HG03103 (cell line): ENCODE results near the gene TBX4.

Source experiments
- ATAC-seq: cut with Tn5 transposase; IDR thresholded peaks from one replicate; pipeline ENCODE4 v1.9.1; 2021; ENCODE audit warnings: low read depth; ENCODE audit not compliant: unreplicated experiment

TBX4 gene

GRCh38 chr17:61464130-61464842 lies 12.1 kb downstream of the TBX4 start:
- no peak for ATAC-seq

- ATAC-seq = no peak
These were observed 12.6 kb downstream of the TBX4 start for GRCh38 chr17:61464843-61465180.

- ATAC-seq = no peak
These were observed 13.5 kb downstream of the TBX4 start for GRCh38 chr17:61465550-61466237.

GRCh38 chr17:61466246-61466645 lies 14.0 kb downstream of the TBX4 start:
- no peak for ATAC-seq

GRCh38 chr17:61467416-61468262 lies 15.4 kb downstream of the TBX4 start:
- ATAC-seq = no peak

- no peak for ATAC-seq
These were observed 16.2 kb downstream of the TBX4 start for GRCh38 chr17:61468263-61468907.

GRCh38 chr17:61469474-61469873 lies 17.3 kb downstream of the TBX4 start:
- no peak for ATAC-seq

- no peak for ATAC-seq
These were observed 17.7 kb downstream of the TBX4 start for GRCh38 chr17:61469949-61470348.

GRCh38 chr17:61470530-61471136 lies 18.4 kb downstream of the TBX4 start:
- ATAC-seq = no peak

- no peak for ATAC-seq
These were observed 22.2 kb downstream of the TBX4 start for GRCh38 chr17:61474235-61474927.

- ATAC-seq = no peak
These were observed 22.7 kb downstream of the TBX4 start for GRCh38 chr17:61474934-61475333.

- ATAC-seq = no peak
These were observed 23.5 kb downstream of the TBX4 start for GRCh38 chr17:61475726-61476125.

- ATAC-seq = no peak
These were observed 24.4 kb downstream of the TBX4 start for GRCh38 chr17:61476476-61477203.

GRCh38 chr17:61477204-61477834 lies 25.1 kb downstream of the TBX4 start:
- no peak for ATAC-seq

- no peak for ATAC-seq
These were observed 26.0 kb downstream of the TBX4 start for GRCh38 chr17:61478026-61478789.

- no peak for ATAC-seq
These were observed 26.7 kb downstream of the TBX4 start for GRCh38 chr17:61478790-61479492.
